Measurements from ENCODE around the gene CHKA. TPM values are rescaled to one million over a fixed set of nuclear protein-coding genes. Genes with fewer than 3 reads are reported as not detected.

CHKA gene
- total RNA-seq, 6 experiments from 2014 or later = 6.8 to 9.2 (median 7.8) TPM

DNA sequence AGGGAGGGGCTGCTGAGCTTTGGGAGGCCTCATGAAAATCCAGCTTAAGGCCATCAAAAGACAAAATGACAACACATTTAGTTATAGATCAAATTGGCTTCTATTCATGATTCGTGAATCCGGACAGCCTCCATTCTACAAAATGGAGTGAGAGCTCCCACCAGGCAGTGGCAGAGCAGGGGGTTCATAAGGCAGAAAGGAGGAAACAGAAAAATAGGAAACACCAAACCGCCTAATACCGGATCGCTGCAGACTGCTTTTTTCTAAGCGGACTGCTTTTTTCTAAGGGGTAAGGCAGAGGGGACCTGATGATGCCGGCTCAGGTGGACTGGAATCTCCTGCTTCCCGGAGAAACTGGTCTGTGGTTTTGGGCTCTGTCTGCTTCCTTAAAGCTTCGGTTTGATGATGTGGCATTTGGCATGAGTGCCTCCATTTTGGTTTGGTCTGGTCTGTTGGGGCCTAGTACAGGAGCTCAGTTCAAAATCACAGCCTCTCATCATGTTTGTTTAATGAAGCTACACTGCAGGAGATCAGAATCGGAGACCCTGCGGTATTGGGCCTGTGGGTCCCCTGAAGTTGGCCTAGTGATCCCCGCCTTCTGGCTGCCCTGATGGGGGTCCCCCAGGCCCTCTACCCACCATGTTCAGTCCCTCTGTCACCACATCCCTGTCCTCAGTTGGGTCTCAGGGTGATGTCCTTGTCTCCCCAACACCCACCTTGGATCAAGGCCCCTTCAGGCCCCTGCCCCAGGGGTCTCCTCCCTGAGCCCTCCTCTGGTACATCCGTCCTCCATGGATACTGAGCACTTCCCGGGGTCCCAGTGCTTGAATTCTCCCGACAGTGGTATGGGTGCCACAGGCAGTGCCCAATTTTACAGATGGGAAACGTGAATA, 109.9 kb downstream of the CHKA start:
- Mint-ChIP-seq H3K4me1 (ENCODE audit: low read depth) (peaks cover 64% of the 10 kb centered on the region), H3K9me3 (no peaks in the 10 kb centered on the region), H3K36me3 (ENCODE audit: low read depth) (peaks cover 5% of the 10 kb centered on the region), H3K27ac (peak overlapping the region; percentile 97), H3K4me3 (peak overlapping the region; percentile 91), H3K27me3 (ENCODE audit: insufficient read depth) (peaks cover 5% of the 10 kb centered on the region)
- TF ChIP-seq, protein P1, sequence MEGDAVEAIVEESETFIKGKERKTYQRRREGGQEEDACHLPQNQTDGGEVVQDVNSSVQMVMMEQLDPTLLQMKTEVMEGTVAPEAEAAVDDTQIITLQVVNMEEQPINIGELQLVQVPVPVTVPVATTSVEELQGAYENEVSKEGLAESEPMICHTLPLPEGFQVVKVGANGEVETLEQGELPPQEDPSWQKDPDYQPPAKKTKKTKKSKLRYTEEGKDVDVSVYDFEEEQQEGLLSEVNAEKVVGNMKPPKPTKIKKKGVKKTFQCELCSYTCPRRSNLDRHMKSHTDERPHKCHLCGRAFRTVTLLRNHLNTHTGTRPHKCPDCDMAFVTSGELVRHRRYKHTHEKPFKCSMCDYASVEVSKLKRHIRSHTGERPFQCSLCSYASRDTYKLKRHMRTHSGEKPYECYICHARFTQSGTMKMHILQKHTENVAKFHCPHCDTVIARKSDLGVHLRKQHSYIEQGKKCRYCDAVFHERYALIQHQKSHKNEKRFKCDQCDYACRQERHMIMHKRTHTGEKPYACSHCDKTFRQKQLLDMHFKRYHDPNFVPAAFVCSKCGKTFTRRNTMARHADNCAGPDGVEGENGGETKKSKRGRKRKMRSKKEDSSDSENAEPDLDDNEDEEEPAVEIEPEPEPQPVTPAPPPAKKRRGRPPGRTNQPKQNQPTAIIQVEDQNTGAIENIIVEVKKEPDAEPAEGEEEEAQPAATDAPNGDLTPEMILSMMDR (IDR thresholded peaks at IDR 0.05) = no peak
- no peak for DNase-seq

DNA sequence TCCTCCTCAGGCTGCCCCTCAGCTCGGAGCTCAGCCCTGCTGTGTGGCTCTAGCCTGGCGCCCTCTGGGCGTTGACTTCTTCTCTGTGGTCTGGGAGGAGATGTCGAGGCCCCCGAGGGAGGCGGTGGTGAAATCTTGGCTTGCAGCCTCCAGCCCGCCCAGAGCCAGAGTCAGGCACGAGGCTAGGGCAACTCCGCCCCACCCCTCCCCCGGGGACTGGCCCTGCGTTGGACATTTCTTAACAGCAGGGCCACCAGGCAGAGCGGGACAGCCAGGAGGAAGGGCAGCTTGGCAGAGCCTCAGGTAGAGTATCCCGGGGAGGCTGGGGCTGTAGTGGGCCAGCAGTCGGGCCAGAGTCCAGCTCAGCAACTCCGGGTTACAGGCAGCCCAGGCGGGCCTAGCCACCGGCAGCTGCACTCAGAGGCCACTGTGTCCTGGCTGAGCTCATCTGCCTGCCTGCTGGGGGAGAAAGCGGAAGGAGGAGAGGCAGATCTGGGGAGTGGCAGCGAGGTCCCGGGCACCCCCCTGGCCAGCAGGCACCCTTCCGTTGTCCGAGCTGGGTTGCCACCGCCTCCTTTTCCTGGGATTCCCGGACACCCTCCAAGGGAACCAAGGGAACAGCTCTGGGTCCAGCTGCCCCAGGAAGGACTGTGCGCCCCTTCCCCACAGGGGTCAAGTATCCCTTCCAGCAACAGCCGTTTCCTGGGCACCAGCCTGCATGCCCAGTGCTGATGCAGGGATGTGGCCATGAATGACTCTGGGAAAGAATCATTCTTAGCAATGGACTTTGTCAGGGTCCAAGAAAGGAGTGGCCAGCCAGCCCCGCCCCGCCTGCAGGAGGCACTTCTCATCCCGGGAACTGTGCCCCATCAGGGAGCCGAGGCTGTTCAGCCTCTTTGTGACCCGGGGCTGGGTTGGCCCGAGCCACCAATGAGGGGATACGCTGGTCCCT, 110.8 kb downstream of the CHKA start, which contains the start of gene ALDH3B1:
Gene ALDH3B1, plus strand, starts transcription at position 238 of the 952 bp plus-strand sequence. CDS start 4,971 bp downstream, outside the sequence.
- TF ChIP-seq, protein P1 (IDR thresholded peaks at IDR 0.05) = peak; percentile 36; the same call in 1 of the 2 replicates
- H3K27me3 Mint-ChIP-seq (ENCODE audit: insufficient read depth) = peaks cover 5% of the 10 kb centered on the region
- DNase-seq = peak; percentile 85
- peak within 1 kb of the TSS; percentile 91 for H3K4me3 Mint-ChIP-seq
- H3K4me1 Mint-ChIP-seq (ENCODE audit: low read depth) = peaks cover 63% of the 10 kb centered on the region
- H3K36me3 Mint-ChIP-seq (ENCODE audit: low read depth) = peaks cover 5% of the 10 kb centered on the region
- H3K9me3 Mint-ChIP-seq = no peaks in the 10 kb centered on the region
- H3K27ac Mint-ChIP-seq = peak within 1 kb of the TSS; percentile 97

DNA sequence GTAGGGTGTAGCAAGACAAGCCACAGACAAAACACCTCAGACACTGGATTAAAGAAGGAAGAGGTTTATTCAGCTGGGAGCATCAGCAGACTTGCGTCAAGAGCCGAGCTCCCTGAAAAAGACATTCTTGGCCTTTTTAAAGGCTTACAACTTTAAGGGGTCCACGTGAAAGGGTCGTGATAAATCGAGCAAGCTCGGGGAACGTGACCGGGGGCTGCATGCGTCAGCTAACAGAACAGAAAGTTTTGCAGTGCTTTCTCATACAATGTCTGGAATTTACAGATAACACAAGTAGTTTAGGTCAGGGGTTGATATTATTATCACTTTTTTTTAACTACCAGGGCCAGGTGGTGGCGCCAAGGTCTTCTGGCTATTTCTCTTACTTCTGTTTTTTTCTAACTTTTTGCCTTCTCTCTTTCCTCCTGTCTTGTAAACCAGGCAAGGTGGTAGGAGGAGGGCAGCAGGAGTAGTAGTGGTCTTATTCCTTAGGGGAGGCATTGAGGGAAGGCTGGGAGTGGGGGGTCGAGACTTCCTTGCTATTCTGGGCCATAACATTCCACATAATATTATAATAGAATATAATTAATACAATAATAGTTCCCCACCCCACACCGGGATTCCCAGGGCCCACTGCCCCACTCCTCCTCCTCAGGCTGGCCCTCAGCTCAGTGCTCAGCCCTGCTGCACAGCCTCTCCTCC, 111.6 kb downstream of the CHKA start:
- peak overlapping the region; percentile 97 for H3K27ac Mint-ChIP-seq
- DNase-seq = peak; percentile 55
- H3K36me3 Mint-ChIP-seq (ENCODE audit: low read depth) = peaks cover 5% of the 10 kb centered on the region
- H3K4me3 Mint-ChIP-seq = peak overlapping the region; percentile 91
- no peaks in the 10 kb centered on the region for H3K9me3 Mint-ChIP-seq
- H3K4me1 Mint-ChIP-seq (ENCODE audit: low read depth) = peaks cover 63% of the 10 kb centered on the region
- TF ChIP-seq, protein P1 (IDR thresholded peaks at IDR 0.05) = peak; percentile 63
- H3K27me3 Mint-ChIP-seq (ENCODE audit: insufficient read depth) = peaks cover 5% of the 10 kb centered on the region

DNA sequence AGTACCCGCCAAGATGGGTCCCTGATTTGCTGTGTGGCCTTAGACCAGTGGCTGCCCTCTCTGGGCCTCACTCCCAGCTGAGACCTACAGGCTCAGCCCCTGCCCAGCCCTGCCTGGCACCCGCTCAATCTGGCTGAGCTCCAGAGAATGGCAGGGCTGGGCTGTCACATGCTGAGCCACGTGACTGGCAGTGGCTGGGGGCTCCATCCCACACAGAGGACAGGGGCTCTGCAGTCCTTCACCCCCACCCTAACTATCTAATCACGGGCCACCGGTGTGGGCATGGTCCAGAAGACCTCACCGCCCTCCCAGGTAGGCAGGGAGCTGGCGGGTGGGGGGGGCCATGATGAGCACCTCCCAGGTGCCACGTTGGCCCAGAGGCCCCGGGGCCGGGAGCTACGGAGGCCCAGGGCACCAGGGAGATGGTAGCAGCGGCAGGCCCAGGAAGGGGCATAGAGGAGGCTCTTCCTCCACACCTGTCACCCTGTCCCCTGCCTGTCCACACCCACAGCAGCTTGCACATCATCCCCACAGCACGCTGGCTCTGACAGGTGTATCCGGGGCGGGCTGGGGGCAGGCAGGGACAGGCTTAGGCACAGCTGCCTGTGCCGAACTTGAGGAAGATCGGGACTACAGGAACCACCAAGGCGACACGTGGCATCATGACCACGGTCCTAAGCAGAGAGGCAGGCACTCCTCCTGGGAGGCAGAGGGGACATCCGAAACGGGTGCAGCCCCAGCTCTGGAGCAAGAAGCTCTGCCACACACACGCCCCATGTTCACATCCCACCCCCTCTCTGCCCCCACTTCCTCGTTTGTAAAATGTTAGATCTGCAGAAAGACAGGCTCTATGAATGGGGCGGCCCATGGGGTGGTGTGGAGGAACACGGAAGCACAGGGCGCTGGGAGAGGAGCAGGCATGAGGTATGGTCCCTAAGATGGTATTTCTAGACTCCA, 112.5 kb downstream of the CHKA start:
- Mint-ChIP-seq H3K4me3 (no peak overlapping the region), H3K27ac (peak overlapping the region; percentile 97)

More for the DNA sequence above, 112.5 kb downstream of the CHKA start:
- no peak for DNase-seq
- Mint-ChIP-seq H3K36me3 (ENCODE audit: low read depth) (peaks cover 5% of the 10 kb centered on the region), H3K4me1 (ENCODE audit: low read depth) (peaks cover 60% of the 10 kb centered on the region), H3K27me3 (ENCODE audit: insufficient read depth) (peaks cover 5% of the 10 kb centered on the region), H3K9me3 (no peaks in the 10 kb centered on the region)
- TF ChIP-seq, protein P1 (IDR thresholded peaks at IDR 0.05) = no peak

Data from HFFc6 (cell line).